Upper lobe of right lung (tissue), 1 donor: ENCODE measurements around the gene GNAQ. TPM values are rescaled to one million over a fixed set of nuclear protein-coding genes. Genes with fewer than 3 reads are reported as not detected.

Source experiments
- ATAC-seq: fragments of 200-7000 bp; cut with Tn5 transposase; one replicate; pipeline ENCODE4 v1.9.1; 2020; ENCODE audit warnings: mild to moderate bottlenecking, moderate library complexity
- DNase-seq: peaks from one replicate; pipeline ENCODE4 v3.0.0-alpha.2; 2020
- H3K27ac ChIP-seq: fragments of 200-600 bp; one replicate; pipeline ENCODE4 v1.8.0; 2022
- H3K27me3 ChIP-seq: fragments of 200-600 bp; one replicate; pipeline ENCODE4 v1.8.0; 2022; ENCODE audit warnings: mild to moderate bottlenecking
- H3K36me3 ChIP-seq: fragments of 200-600 bp; one replicate; pipeline ENCODE4 v1.8.0; 2022
- H3K4me1 ChIP-seq: fragments of 200-600 bp; one replicate; pipeline ENCODE4 v1.8.0; 2022
- H3K4me3 ChIP-seq: fragments of 200-600 bp; one replicate; pipeline ENCODE4 v1.8.0; 2022; ENCODE audit warnings: mild to moderate bottlenecking
- H3K9me3 ChIP-seq: fragments of 200-600 bp; one replicate; pipeline ENCODE4 v1.8.0; 2022
- intact Hi-C: fragments of 100-400 bp; cut with DNase I; formaldehyde crosslinking; loops from one replicate; pipeline ENCODE4 v1.11.0; 2022
- total RNA-seq: library from RNA; stranded (reverse); fragmentation: NEBNext Ultra II Directional; extraction: Animal tissue kit (Norgen Biotek cat#: 25700); gene quantifications from one replicate; pipeline ENCODE4 v1.2.1, GENCODE V29; 2021
- TF ChIP-seq, protein P1 (sequence below): fragments of 200-600 bp; IDR thresholded peaks from one replicate; pipeline ENCODE4 v1.8.0; 2022; ENCODE audit warnings: antibody characterized with exemption
- donor health status: DM: no; HTN: yes; CAD: no; lungs with severe emphysema.

The GNAQ gene
- total RNA-seq, 1 donor from 2014 or later: 132 TPM

DNA sequence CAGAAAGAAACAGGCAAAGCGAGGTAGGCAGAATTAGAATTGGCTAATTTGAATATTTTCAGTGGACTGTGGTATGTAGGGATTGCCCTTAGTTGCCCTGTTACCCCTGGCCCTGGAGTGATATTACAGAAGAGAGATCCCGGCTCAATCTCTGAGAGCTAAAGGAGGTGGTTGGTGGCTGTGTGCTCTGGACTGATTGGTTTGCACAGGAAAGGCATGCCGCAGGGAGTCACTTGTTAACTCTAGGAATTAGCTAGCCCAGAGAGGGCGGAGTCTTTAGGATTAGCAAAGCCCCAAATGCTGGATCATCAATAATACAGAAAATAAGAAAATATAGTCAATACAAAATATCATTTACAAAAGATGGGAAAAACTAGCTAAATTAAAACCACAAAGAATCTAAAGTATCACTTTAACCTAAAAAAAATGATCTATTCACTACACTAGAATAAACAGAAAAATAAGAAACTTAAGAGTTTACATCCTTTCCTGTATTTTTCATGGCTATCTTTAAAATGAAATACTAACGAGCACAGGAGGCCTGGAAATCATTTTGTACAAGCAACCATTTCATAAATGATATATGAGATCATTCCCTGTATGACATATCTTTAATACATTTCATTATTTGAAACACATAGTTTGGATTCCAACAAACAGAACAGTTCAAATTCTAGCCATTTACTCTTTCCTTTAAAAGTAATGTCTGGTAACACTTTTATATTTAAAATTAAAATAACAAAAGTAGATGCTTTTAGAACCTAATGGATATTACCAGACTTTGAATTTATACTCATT lies 71.1 kb downstream of the GNAQ start:
- peak overlapping the region; percentile 32 for H3K27ac ChIP-seq
- no peak for ATAC-seq

DNA sequence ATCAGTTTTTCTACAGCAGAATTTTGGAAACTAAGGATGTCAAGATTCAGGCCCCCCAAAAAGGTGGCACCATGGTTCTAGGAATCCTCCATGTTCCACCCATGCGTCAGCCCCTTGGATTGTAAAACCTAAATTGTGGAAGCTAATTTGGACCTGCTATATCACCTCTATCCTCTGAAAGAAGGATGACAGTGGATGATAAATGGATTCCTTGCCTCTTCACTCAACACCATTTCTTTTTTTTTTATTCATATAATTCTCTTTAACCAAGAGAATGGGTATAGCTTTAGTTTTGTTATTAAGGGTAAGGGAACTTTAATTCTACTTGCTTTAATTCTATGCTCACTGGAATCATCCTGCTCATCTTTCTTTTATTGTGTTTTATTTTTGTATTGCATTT lies 71.8 kb downstream of the GNAQ start:
- intact Hi-C loops: no loop called here
- H3K4me1 ChIP-seq: peaks cover 41% of the 10 kb centered on the region
- DNase-seq (no peak), ATAC-seq (no peak)
- no peaks in the 10 kb centered on the region for H3K27me3 ChIP-seq
- H3K9me3 ChIP-seq: no peaks in the 10 kb centered on the region
- no peak overlapping the region for H3K4me3 ChIP-seq
- H3K27ac ChIP-seq: no peak overlapping the region
- no peaks in the 10 kb centered on the region for H3K36me3 ChIP-seq
- TF ChIP-seq, protein P1, sequence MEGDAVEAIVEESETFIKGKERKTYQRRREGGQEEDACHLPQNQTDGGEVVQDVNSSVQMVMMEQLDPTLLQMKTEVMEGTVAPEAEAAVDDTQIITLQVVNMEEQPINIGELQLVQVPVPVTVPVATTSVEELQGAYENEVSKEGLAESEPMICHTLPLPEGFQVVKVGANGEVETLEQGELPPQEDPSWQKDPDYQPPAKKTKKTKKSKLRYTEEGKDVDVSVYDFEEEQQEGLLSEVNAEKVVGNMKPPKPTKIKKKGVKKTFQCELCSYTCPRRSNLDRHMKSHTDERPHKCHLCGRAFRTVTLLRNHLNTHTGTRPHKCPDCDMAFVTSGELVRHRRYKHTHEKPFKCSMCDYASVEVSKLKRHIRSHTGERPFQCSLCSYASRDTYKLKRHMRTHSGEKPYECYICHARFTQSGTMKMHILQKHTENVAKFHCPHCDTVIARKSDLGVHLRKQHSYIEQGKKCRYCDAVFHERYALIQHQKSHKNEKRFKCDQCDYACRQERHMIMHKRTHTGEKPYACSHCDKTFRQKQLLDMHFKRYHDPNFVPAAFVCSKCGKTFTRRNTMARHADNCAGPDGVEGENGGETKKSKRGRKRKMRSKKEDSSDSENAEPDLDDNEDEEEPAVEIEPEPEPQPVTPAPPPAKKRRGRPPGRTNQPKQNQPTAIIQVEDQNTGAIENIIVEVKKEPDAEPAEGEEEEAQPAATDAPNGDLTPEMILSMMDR: no peak

More for the DNA sequence above, 71.1 kb downstream of the GNAQ start:
- no peaks in the 10 kb centered on the region for H3K27me3 ChIP-seq
- TF ChIP-seq, protein P1: no peak
- intact Hi-C loops: no loop called here
- no peaks in the 10 kb centered on the region for H3K36me3 ChIP-seq
- no peak for DNase-seq
- H3K9me3 ChIP-seq: no peaks in the 10 kb centered on the region
- peaks cover 41% of the 10 kb centered on the region for H3K4me1 ChIP-seq
- no peak overlapping the region for H3K4me3 ChIP-seq

DNA sequence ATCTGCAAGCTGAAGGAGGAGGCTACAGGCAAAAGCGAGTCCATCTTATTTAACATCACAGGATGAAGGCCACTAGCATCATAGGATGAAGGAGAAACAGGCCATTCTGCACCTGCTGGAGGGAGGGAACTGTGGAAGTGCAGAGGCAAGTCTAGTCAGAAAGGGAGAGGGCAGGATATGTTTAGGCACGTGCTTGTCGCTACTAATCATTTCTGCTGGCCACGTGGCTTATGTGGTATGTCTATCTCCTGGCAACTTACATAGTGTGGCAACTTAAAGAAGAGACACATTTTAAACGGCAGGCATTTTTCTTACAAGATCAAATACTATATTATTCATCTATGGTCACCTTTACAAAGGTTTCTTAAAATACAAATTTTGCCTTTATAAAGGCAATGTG lies 74.0 kb downstream of the GNAQ start:
- Histone ChIP-seq H3K4me3 (no peak overlapping the region), H3K27ac (no peak overlapping the region), H3K4me1 (peaks cover 60% of the 10 kb centered on the region), H3K27me3 (no peaks in the 10 kb centered on the region), H3K36me3 (no peaks in the 10 kb centered on the region), H3K9me3 (no peaks in the 10 kb centered on the region)
- DNase-seq: no peak
- intact Hi-C loops: no loop called here
- TF ChIP-seq, protein P1: no peak
- ATAC-seq: peak; percentile 30

DNA sequence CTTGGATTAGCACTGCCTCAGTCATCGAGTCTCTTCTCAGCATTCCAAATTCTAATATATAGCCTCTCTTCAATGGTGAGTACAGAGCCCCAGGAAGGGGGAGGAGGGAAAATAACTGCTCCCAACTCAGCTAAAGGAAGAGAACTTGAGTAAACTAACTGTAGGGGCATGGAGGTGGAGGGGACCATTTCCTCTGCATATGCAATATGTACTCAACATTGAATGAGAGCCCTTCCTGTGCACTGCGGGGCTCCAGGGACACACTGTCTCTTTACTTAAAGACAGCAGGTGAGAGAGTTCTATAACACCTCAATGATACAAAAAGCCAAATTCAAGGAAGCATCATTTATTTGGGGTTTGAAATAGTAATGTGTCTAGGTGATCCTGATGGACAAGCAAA lies 75.1 kb downstream of the GNAQ start:
- Histone ChIP-seq H3K9me3 (no peaks in the 10 kb centered on the region), H3K4me1 (peaks cover 60% of the 10 kb centered on the region), H3K36me3 (no peaks in the 10 kb centered on the region), H3K27me3 (no peaks in the 10 kb centered on the region), H3K4me3 (no peak overlapping the region), H3K27ac (no peak overlapping the region)
- intact Hi-C loops: no loop called here
- TF ChIP-seq, protein P1: no peak
- peak; percentile 30 for ATAC-seq
- DNase-seq: no peak

DNA sequence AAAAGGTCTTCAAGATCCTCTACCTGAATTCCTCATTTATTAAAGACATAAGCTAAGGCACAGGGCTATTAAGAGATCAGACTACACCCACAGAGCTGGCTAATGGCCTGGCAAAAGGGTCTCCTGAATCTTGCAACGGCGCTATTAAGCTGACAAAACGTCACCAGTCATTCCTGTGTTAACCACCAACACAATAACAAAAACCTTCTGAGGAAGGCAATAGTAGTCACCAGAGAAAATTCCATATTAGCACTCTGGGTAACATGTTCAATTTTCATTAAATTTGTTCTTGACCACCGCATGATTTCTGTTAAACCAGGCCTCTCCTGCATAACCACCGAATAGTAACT lies 77.0 kb downstream of the GNAQ start:
- Histone ChIP-seq H3K27me3 (no peaks in the 10 kb centered on the region), H3K9me3 (no peaks in the 10 kb centered on the region), H3K27ac (peak overlapping the region; percentile 24), H3K36me3 (no peaks in the 10 kb centered on the region), H3K4me1 (peaks cover 54% of the 10 kb centered on the region), H3K4me3 (no peak overlapping the region)
- intact Hi-C loops: no loop called here
- no peak for DNase-seq
- TF ChIP-seq, protein P1: no peak
- ATAC-seq: no peak
